ENCODE results near the gene FNIP1. TPM values are rescaled to one million over a fixed set of nuclear protein-coding genes. Genes with fewer than 3 reads are reported as not detected.
A peak's percentile ranks its signal among the peaks of the same experiment; 100 is the strongest.
"Not testable (repeated sequence)": the region's sequence is repeated elsewhere in the genome, so short reads cannot be mapped to it uniquely, and the experiment has no call there.

The FNIP1 gene
- total RNA-seq, 1 donor from 2014 or later: 18.8 TPM

DNA sequence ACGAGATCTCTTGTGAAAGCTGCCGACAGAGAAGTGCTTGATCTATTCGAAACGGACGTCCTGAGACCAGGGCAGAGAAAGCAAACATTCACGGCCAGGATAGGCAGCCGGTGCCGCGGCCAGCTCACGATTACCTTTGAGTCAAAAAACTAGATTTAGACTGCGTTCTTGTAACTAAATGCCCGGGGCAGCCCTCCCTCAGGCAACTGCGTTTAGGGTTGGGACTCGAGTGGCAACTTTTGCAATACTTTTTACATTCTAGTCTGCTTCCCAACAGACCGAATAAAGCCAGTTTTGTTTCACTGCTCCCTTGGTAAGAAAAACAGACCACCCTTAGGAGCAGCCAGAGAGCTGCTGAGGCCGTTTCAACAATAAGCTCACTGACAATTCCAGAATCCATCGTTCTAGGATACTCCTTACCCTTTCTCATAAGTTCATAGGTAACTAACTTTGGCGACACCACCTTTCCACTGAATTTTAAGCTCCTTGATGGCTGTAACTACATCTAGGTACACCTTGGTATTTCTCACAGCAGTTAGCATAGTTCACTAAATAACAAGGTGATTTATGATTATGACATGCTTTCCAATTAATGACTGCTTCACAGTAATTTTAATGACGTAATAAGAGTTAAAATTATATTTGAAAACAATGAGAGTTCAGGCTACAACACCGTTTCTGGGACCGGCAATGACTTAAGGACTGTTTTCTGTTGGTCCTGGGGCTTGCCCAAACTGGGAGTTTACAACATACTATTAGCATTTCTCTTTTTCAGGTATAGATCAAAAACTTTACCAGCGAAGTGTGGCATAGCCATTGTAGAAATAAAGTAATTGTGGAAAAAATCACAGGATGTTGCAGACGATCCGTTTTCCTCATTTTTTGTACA is 160.9 kb downstream of the FNIP1 start:
- Mint-ChIP-seq H3K27ac (peak overlapping the region; percentile 97), H3K4me1 (ENCODE audit: low read depth) (peaks cover 39% of the 10 kb centered on the region), H3K4me3 (peak overlapping the region; percentile 98), H3K36me3 (ENCODE audit: low read depth) (peaks cover 11% of the 10 kb centered on the region), H3K27me3 (ENCODE audit: insufficient read depth) (no peaks in the 10 kb centered on the region), H3K9me3 (no peaks in the 10 kb centered on the region)
- intact Hi-C loops (cut with micrococcal nuclease): loop anchor here (1.0 to 10.0 kb wide), 19 partner anchors 35 to 1419 kb away; partner anchors contain the start of genes FNIP1, GDF9, HINT1 and HSPA4
- DNase-seq (ENCODE audit: low spot score): no peak

DNA sequence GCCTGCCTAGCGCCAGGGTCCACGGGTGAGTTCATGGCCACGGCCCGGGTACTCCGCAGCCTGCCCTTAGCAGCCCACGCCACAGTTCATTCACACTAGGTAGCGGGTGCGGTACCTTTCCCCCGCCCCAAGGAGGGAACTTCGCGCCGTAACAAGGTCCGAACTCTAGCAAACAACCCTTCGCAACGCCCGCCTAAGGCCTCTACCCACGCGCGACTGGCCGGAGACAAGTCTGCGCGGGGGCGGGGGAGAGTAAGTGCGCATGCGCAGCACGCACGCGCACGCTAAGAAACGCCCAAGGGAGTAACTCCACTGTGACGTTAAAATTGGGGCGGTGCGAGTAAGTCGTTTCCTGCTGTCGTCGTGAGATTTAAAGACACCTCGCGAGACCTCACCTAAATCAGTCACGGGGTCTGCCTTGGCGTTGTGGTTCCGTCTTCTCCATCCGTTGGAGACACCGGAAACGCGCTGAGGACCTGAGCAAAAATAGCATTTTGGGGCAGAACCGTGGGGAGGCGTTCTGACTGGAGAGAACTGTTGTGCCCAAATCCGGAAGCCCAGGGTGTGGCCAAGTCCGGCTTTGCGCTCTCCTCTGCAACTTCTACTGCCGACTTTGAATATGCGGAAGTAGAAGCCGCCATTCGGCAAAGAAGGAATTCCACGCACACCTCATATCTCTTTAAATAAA is 161.7 kb downstream of the FNIP1 start, which contains the start of gene RAPGEF6:
TSS of gene RAPGEF6 (minus strand) at position 234 of the 688 bp plus-strand sequence. CDS start at position 35, 199 bp downstream.
- H3K4me1 Mint-ChIP-seq (ENCODE audit: low read depth): peaks cover 33% of the 10 kb centered on the region
- H3K9me3 Mint-ChIP-seq: no peaks in the 10 kb centered on the region
- H3K27ac Mint-ChIP-seq: peak within 1 kb of the TSS; percentile 97
- intact Hi-C loops (cut with micrococcal nuclease): loop anchor here (1.0 to 10.0 kb wide), 19 partner anchors 36 to 1420 kb away; partner anchors contain the start of genes FNIP1, GDF9, HINT1 and HSPA4
- no peaks in the 10 kb centered on the region for H3K27me3 Mint-ChIP-seq (ENCODE audit: insufficient read depth)
- H3K4me3 Mint-ChIP-seq: peak within 1 kb of the TSS; percentile 98
- peaks cover 7% of the 10 kb centered on the region for H3K36me3 Mint-ChIP-seq (ENCODE audit: low read depth)
- peak; percentile 97 for DNase-seq (ENCODE audit: low spot score)

GRCh38 chr5:131634666-131634995 is 162.2 kb downstream of the FNIP1 start:
- Mint-ChIP-seq H3K4me1 (ENCODE audit: low read depth) (peaks cover 28% of the 10 kb centered on the region), H3K4me3 (peak overlapping the region; percentile 98)

GRCh38 chr5:131634238-131634637 is 162.6 kb downstream of the FNIP1 start:
- H3K4me1 Mint-ChIP-seq (ENCODE audit: low read depth): peaks cover 24% of the 10 kb centered on the region
- DNase-seq (ENCODE audit: low spot score): no peak
- peak overlapping the region; percentile 97 for H3K27ac Mint-ChIP-seq
- intact Hi-C loops (cut with micrococcal nuclease): loop anchor here (2.0 to 10.0 kb wide), 12 partner anchors 37 to 1421 kb away; partner anchors contain the start of genes GDF9, HINT1, HSPA4 and UQCRQ
- H3K36me3 Mint-ChIP-seq (ENCODE audit: low read depth): peaks cover 6% of the 10 kb centered on the region
- H3K4me3 Mint-ChIP-seq: peak overlapping the region; percentile 98
- H3K9me3 Mint-ChIP-seq: no peaks in the 10 kb centered on the region
- H3K27me3 Mint-ChIP-seq (ENCODE audit: insufficient read depth): no peaks in the 10 kb centered on the region

More at GRCh38 chr5:131634666-131634995, 162.2 kb downstream of the FNIP1 start:
- intact Hi-C loops (cut with micrococcal nuclease): loop anchor here (2.0 to 10.0 kb wide), 12 partner anchors 36 to 1420 kb away; partner anchors contain the start of genes GDF9, HINT1, HSPA4 and UQCRQ
- H3K9me3 Mint-ChIP-seq: no peaks in the 10 kb centered on the region
- H3K27ac Mint-ChIP-seq: peak overlapping the region; percentile 97
- DNase-seq (ENCODE audit: low spot score): peak; percentile 61
- no peaks in the 10 kb centered on the region for H3K27me3 Mint-ChIP-seq (ENCODE audit: insufficient read depth)
- peaks cover 6% of the 10 kb centered on the region for H3K36me3 Mint-ChIP-seq (ENCODE audit: low read depth)

GRCh38 chr5:131633830-131634229 is 163.0 kb downstream of the FNIP1 start:
- no peaks in the 10 kb centered on the region for H3K9me3 Mint-ChIP-seq
- H3K27ac Mint-ChIP-seq: peak overlapping the region; percentile 97
- no peak for DNase-seq (ENCODE audit: low spot score)
- H3K4me3 Mint-ChIP-seq: peak overlapping the region; percentile 98
- no peaks in the 10 kb centered on the region for H3K27me3 Mint-ChIP-seq (ENCODE audit: insufficient read depth)
- H3K36me3 Mint-ChIP-seq (ENCODE audit: low read depth): peaks cover 10% of the 10 kb centered on the region
- intact Hi-C loops (cut with micrococcal nuclease): loop anchor here (2.0 to 10.0 kb wide), 12 partner anchors 37 to 1421 kb away; partner anchors contain the start of genes GDF9, HINT1, HSPA4 and UQCRQ
- peaks cover 22% of the 10 kb centered on the region for H3K4me1 Mint-ChIP-seq (ENCODE audit: low read depth)

- H3K4me1 Mint-ChIP-seq (ENCODE audit: low read depth): peaks cover 23% of the 10 kb centered on the region
- peaks cover 18% of the 10 kb centered on the region for H3K36me3 Mint-ChIP-seq (ENCODE audit: low read depth)
- H3K4me3 Mint-ChIP-seq: no peak overlapping the region
- intact Hi-C loops (cut with micrococcal nuclease): loop anchor here (10.0 kb wide), 3 partner anchors 236 to 1424 kb away; partner anchors contain the start of gene HSPA4
- H3K27me3 Mint-ChIP-seq (ENCODE audit: insufficient read depth): no peaks in the 10 kb centered on the region
- no peaks in the 10 kb centered on the region for H3K9me3 Mint-ChIP-seq
- no peak overlapping the region for H3K27ac Mint-ChIP-seq
- DNase-seq (ENCODE audit: low spot score): no peak
These were observed 165.9 kb downstream of the FNIP1 start for GRCh38 chr5:131630963-131631350.

- H3K27ac Mint-ChIP-seq: no peak overlapping the region
- H3K4me1 Mint-ChIP-seq (ENCODE audit: low read depth): peaks cover 22% of the 10 kb centered on the region
- H3K4me3 Mint-ChIP-seq: no peak overlapping the region
- intact Hi-C loops (cut with micrococcal nuclease): loop anchor here (10.0 kb wide), 3 partner anchors 236 to 1424 kb away; partner anchors contain the start of gene HSPA4
- peaks cover 20% of the 10 kb centered on the region for H3K36me3 Mint-ChIP-seq (ENCODE audit: low read depth)
- DNase-seq (ENCODE audit: low spot score): no peak
- no peaks in the 10 kb centered on the region for H3K9me3 Mint-ChIP-seq
- no peaks in the 10 kb centered on the region for H3K27me3 Mint-ChIP-seq (ENCODE audit: insufficient read depth)
These were observed 166.4 kb downstream of the FNIP1 start for GRCh38 chr5:131630208-131630962.

GRCh38 chr5:131628990-131629389 is 167.8 kb downstream of the FNIP1 start:
- intact Hi-C loops (cut with micrococcal nuclease): no loop called here
- no peak for DNase-seq (ENCODE audit: low spot score)
- Mint-ChIP-seq H3K4me1 (ENCODE audit: low read depth) (peaks cover 19% of the 10 kb centered on the region), H3K9me3 (no peaks in the 10 kb centered on the region), H3K27me3 (ENCODE audit: insufficient read depth) (no peaks in the 10 kb centered on the region), H3K4me3 (no peak overlapping the region), H3K27ac (no peak overlapping the region), H3K36me3 (ENCODE audit: low read depth) (peaks cover 19% of the 10 kb centered on the region)

DNA sequence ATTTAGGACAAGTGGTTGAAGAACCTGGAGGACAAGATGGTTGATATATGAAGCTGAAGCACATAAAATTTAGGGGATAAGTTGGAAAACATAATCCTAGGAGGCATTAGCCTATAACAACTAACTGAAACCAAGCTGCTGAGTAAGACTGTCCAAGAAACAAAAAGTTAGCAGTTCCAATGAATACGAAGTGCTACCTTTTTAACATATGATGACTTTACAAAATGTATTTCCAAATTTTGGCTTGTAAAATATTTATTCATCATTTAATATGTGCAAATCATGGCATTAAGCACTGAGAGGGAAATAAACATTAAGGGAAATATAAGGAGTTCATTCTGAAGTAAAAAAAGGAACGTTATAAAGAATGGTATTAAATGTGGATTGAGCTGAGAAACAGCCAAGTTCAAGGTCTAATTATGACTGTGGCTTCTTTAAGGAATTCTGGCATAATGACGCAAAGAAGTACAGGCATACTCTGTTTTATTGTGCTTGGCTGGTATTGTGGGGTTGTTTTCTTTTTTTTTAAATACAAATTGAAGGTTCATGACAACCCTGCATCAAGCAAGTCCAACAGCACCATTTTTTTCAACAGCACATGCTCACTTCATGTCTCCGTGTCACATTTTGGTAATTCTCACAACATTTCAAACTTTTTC is 169.5 kb downstream of the FNIP1 start:
- intact Hi-C loops (cut with micrococcal nuclease): no loop called here
- Mint-ChIP-seq H3K9me3 (no peaks in the 10 kb centered on the region), H3K36me3 (ENCODE audit: low read depth) (peaks cover 23% of the 10 kb centered on the region), H3K4me3 (no peak overlapping the region), H3K27ac (no peak overlapping the region), H3K4me1 (ENCODE audit: low read depth) (peaks cover 25% of the 10 kb centered on the region), H3K27me3 (ENCODE audit: insufficient read depth) (no peaks in the 10 kb centered on the region)
- DNase-seq (ENCODE audit: low spot score): no peak

DNA sequence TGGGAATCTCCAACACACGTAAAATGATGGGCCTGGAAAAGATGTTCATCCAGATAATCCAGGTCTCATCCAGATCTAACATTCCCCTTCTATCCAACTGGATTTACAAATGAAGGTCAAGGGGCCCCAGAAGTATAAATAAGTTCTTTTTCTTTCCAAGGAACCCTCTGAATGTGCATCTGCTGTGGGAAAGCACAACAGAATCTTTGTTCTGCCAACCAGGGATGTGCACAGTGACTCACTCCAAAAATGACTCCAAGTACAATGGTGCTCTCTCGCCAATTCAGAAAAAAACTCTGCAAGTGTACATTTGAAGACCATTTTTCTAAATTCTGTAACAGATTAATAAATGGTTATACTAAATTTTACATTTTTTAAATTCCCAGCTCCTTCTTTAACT is 174.2 kb downstream of the FNIP1 start:
- no peaks in the 10 kb centered on the region for H3K27me3 Mint-ChIP-seq (ENCODE audit: insufficient read depth)
- peaks cover 42% of the 10 kb centered on the region for H3K4me1 Mint-ChIP-seq (ENCODE audit: low read depth)
- DNase-seq (ENCODE audit: low spot score): no peak
- H3K4me3 Mint-ChIP-seq: no peak overlapping the region
- peaks cover 26% of the 10 kb centered on the region for H3K36me3 Mint-ChIP-seq (ENCODE audit: low read depth)
- no peak overlapping the region for H3K27ac Mint-ChIP-seq
- intact Hi-C loops (cut with micrococcal nuclease): no loop called here
- H3K9me3 Mint-ChIP-seq: no peaks in the 10 kb centered on the region

- DNase-seq (ENCODE audit: low spot score); H3K27ac Mint-ChIP-seq; H3K4me3 Mint-ChIP-seq; H3K9me3 Mint-ChIP-seq; H3K27me3 Mint-ChIP-seq (ENCODE audit: insufficient read depth); intact Hi-C loops (cut with micrococcal nuclease): not testable (repeated sequence)
- Mint-ChIP-seq H3K36me3 (ENCODE audit: low read depth) (peaks cover 23% of the 10 kb centered on the region), H3K4me1 (ENCODE audit: low read depth) (peaks cover 35% of the 10 kb centered on the region)
These were observed 175.7 kb downstream of the FNIP1 start for GRCh38 chr5:131621164-131621563.

DNA sequence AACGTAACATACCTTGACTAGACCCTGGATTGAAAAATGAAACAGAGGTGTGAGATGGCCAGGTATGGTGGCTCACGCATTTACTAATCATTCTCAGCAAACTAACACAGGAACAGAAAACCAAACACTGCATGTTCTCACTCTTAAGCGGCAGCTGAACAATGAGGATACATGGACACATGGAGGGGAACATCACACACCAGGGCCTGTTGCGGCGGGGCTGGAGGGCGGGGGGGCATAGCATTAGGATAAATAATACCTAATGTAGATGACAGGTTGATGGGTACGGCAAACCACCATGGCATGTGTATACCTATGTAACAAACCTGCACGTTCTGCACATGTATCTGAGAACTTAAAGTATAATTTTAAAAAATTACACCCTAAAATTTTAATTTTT is 177.7 kb downstream of the FNIP1 start:
- Mint-ChIP-seq H3K9me3 (no peaks in the 10 kb centered on the region), H3K36me3 (ENCODE audit: low read depth) (peaks cover 30% of the 10 kb centered on the region), H3K27me3 (ENCODE audit: insufficient read depth) (no peaks in the 10 kb centered on the region), H3K27ac (no peak overlapping the region), H3K4me3 (no peak overlapping the region), H3K4me1 (ENCODE audit: low read depth) (peaks cover 32% of the 10 kb centered on the region)
- no peak for DNase-seq (ENCODE audit: low spot score)
- intact Hi-C loops (cut with micrococcal nuclease): no loop called here

All from activated T-helper 1 cell treated with anti-CD3 and anti-CD28 coated beads, Interleukin-12 subunit alpha, Interleukin-12 subunit beta, Interleukin-2, Interleukin-4 antibody, amounts not matched to agents 30 ng/mL and 10 ng/mL and 1 ng/mL, durations not matched to agents 14 hours and 24 hours and 36 hours (primary cell).